ENCODE data around the gene MT1B. TPM values are rescaled to one million over a fixed set of nuclear protein-coding genes. Genes with fewer than 3 reads are reported as not detected.

MT1B gene
- total and polyA plus RNA-seq, 2 of the 13 experiments (the other 11 are each of a cell fraction or from before 2014, with no cell fraction given): 0.89 TPM; not detected in 1

DNA sequence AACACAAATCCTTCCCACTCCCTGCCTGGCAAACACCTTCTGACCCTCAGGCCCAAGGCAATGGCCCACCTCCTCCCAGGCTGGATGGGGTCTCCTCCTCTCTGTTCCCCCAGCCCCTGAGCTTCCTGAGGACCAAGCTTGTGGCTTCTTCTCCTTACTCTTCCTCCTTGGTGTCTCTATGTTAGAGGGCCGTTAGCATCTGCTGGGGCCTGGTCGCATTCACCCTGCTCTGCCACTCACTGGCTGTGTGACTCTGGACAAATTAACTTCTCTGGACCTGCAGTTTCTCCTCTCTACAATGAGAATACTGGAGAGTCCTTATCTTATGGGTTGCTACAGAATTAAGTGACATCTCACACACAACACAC lies 44.0 kb upstream of the MT1B start (continued):
- TF ChIP-seq, protein P1, sequence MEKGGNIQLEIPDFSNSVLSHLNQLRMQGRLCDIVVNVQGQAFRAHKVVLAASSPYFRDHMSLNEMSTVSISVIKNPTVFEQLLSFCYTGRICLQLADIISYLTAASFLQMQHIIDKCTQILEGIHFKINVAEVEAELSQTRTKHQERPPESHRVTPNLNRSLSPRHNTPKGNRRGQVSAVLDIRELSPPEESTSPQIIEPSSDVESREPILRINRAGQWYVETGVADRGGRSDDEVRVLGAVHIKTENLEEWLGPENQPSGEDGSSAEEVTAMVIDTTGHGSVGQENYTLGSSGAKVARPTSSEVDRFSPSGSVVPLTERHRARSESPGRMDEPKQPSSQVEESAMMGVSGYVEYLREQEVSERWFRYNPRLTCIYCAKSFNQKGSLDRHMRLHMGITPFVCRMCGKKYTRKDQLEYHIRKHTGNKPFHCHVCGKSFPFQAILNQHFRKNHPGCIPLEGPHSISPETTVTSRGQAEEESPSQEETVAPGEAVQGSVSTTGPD (CRISPR knock-in tag; IDR thresholded peaks at IDR 0.05): no peak
- TF ChIP-seq HMG20B (CRISPR knock-in tag; conservative IDR thresholded peaks at IDR 0.05) (no peak), ATRX (CRISPR knock-in tag; IDR thresholded peaks at IDR 0.05; ENCODE audit: borderline replicate concordance) (no peak), REXO4 (CRISPR knock-in tag; IDR thresholded peaks at IDR 0.05; ENCODE audit: borderline replicate concordance) (no peak), ZNF225 (CRISPR knock-in tag; IDR thresholded peaks at IDR 0.05) (no peak), NR2F6 (IDR thresholded peaks at IDR 0.05) (no peak), NR2F6 (CRISPR knock-in tag; IDR thresholded peaks at IDR 0.05) (no peak), HNRNPK (IDR thresholded peaks at IDR 0.05; ENCODE audit: low read depth, low read length, poor library complexity, severe bottlenecking) (no peak), HIVEP1 (CRISPR knock-in tag; IDR thresholded peaks at IDR 0.05) (no peak), NCOA1 (CRISPR knock-in tag; IDR thresholded peaks at IDR 0.05) (peak; percentile 23; the same call in 1 of the 2 replicates), SNAI1 (CRISPR knock-in tag; IDR thresholded peaks at IDR 0.05; ENCODE audit: borderline replicate concordance) (no peak), ZNF678 (CRISPR knock-in tag; IDR thresholded peaks at IDR 0.05) (no peak), PHF5A (CRISPR knock-in tag; IDR thresholded peaks at IDR 0.05; ENCODE audit: low read depth, unreplicated experiment) (no peak), DR1 (CRISPR knock-in tag; IDR thresholded peaks at IDR 0.05) (no peak), ZNF446 (CRISPR knock-in tag; IDR thresholded peaks at IDR 0.05) (0 out of 2 replicates have a peak, but pooled peaks have one; percentile 5), KMT2B (CRISPR knock-in tag; IDR thresholded peaks at IDR 0.05) (no peak), EP300 (IDR thresholded peaks at IDR 0.05; ENCODE audit: low read depth in 2 of 2, low read length in 2 of 2) (no peak), EP300 (CRISPR knock-in tag; IDR thresholded peaks at IDR 0.05; ENCODE audit: borderline replicate concordance) (no peak)
- TF ChIP-seq, protein P2, sequence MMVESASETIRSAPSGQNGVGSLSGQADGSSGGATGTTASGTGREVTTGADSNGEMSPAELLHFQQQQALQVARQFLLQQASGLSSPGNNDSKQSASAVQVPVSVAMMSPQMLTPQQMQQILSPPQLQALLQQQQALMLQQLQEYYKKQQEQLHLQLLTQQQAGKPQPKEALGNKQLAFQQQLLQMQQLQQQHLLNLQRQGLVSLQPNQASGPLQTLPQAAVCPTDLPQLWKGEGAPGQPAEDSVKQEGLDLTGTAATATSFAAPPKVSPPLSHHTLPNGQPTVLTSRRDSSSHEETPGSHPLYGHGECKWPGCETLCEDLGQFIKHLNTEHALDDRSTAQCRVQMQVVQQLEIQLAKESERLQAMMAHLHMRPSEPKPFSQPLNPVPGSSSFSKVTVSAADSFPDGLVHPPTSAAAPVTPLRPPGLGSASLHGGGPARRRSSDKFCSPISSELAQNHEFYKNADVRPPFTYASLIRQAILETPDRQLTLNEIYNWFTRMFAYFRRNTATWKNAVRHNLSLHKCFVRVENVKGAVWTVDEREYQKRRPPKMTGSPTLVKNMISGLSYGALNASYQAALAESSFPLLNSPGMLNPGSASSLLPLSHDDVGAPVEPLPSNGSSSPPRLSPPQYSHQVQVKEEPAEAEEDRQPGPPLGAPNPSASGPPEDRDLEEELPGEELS (CRISPR knock-in tag; IDR thresholded peaks at IDR 0.05): no peak
- TF ChIP-seq, protein P3, sequence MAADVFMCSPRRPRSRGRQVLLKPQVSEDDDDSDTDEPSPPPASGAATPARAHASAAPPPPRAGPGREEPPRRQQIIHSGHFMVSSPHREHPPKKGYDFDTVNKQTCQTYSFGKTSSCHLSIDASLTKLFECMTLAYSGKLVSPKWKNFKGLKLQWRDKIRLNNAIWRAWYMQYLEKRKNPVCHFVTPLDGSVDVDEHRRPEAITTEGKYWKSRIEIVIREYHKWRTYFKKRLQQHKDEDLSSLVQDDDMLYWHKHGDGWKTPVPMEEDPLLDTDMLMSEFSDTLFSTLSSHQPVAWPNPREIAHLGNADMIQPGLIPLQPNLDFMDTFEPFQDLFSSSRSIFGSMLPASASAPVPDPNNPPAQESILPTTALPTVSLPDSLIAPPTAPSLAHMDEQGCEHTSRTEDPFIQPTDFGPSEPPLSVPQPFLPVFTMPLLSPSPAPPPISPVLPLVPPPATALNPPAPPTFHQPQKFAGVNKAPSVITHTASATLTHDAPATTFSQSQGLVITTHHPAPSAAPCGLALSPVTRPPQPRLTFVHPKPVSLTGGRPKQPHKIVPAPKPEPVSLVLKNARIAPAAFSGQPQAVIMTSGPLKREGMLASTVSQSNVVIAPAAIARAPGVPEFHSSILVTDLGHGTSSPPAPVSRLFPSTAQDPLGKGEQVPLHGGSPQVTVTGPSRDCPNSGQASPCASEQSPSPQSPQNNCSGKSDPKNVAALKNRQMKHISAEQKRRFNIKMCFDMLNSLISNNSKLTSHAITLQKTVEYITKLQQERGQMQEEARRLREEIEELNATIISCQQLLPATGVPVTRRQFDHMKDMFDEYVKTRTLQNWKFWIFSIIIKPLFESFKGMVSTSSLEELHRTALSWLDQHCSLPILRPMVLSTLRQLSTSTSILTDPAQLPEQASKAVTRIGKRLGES (CRISPR knock-in tag; IDR thresholded peaks at IDR 0.05; ENCODE audit: borderline replicate concordance): no peak
- TF ChIP-seq, protein P4, sequence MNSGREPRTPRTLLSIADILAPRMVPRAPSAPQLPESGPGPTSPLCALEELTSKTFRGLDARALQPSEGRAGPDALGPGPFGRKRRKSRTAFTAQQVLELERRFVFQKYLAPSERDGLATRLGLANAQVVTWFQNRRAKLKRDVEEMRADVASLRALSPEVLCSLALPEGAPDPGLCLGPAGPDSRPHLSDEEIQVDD (CRISPR knock-in tag; IDR thresholded peaks at IDR 0.05; ENCODE audit: borderline replicate concordance): 0 out of 2 replicates have a peak, but pooled peaks have one; percentile 13
- TF ChIP-seq, protein P5, sequence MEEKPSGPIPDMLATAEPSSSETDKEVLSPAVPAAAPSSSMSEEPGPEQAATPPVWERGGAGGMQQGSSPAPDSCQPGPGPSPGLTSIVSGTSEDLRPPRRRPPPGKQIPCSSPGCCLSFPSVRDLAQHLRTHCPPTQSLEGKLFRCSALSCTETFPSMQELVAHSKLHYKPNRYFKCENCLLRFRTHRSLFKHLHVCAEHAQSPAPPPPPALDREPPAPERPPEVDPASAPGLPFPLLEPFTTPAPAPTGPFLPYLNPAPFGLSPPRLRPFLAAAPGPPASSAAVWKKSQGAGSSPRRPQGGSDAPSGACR (CRISPR knock-in tag; IDR thresholded peaks at IDR 0.05): 0 out of 2 replicates have a peak, but pooled peaks have one; percentile 35
